AG10803 (cell line): Measurements from ENCODE around the gene ELP6.
"Not testable (repeated sequence)": the region's sequence is repeated elsewhere in the genome, so short reads cannot be mapped to it uniquely, and the experiment has no call there.

Experiments used
- DNase-seq: peaks from one replicate; pipeline ENCODE4 v3.0.0; 2010; ENCODE audit warnings: low read depth
- H3K4me3 ChIP-seq: 2 replicates; pipeline ENCODE4 v1.5.1; 2011; ENCODE audit warnings: mild to moderate bottlenecking, low read length, control low read depth
- CTCF ChIP-seq: conservative IDR thresholded peaks from 2 replicates; pipeline ENCODE4 v1.5.1; 2011; ENCODE audit warnings: mild to moderate bottlenecking, low read length, control low read depth, inconsistent platforms

ELP6 gene

GRCh38 chr3:47476644-47477199, 36.8 kb downstream of the ELP6 start:
- DNase-seq: no peak
- no peak for TF ChIP-seq CTCF
- H3K4me3 ChIP-seq: peak overlapping the region; percentile 83

- no peak for DNase-seq
- TF ChIP-seq CTCF: no peak
- H3K4me3 ChIP-seq: peak overlapping the region; percentile 83
Measured at GRCh38 chr3:47476330-47476626, 37.2 kb downstream of the ELP6 start.

- peak; percentile 67 for TF ChIP-seq CTCF
- H3K4me3 ChIP-seq: peak within 1 kb of the TSS; percentile 83
- DNase-seq: peak; percentile 72
Measured at GRCh38 chr3:47475570-47476329, 37.8 kb downstream of the ELP6 start, which contains the start of gene SCAP. SCAP (minus strand) TSS chr3:47475941; CDS start chr3:47442993, 32,948 bp downstream.

GRCh38 chr3:47475029-47475569, 38.4 kb downstream of the ELP6 start:
- peak overlapping the region; percentile 83 for H3K4me3 ChIP-seq
- peak; percentile 25 for DNase-seq
- TF ChIP-seq CTCF: no peak

- TF ChIP-seq CTCF: no peak
- DNase-seq: no peak
- no peak overlapping the region for H3K4me3 ChIP-seq
Measured at GRCh38 chr3:47473391-47473790, 40.1 kb downstream of the ELP6 start.

GRCh38 chr3:47469616-47470015, 43.9 kb downstream of the ELP6 start:
- no peak for TF ChIP-seq CTCF

GRCh38 chr3:47468315-47468714, 45.2 kb downstream of the ELP6 start:
- not testable (repeated sequence) for DNase-seq, H3K4me3 ChIP-seq

More at GRCh38 chr3:47469616-47470015, 43.9 kb downstream of the ELP6 start:
- H3K4me3 ChIP-seq: no peak overlapping the region
- DNase-seq: peak; percentile 63
